GM12878 (cell line): ENCODE measurements around the gene DMD.

Source experiments
- HDAC2 ChIP-seq: fragments of 200-600 bp; sonication (generic); IDR thresholded peaks from 2 replicates; pipeline ENCODE4 v1.6.1; 2017
- MXI1 ChIP-seq: fragments of 150-350 bp; IDR thresholded peaks from 2 replicates; pipeline ENCODE4 v1.6.1; 2011; ENCODE audit warnings: low read depth, mild to moderate bottlenecking, inconsistent platforms, low read length, improper control_type of control experiment
- POLR2A ChIP-seq: IDR thresholded peaks from 2 replicates; pipeline ENCODE4 v1.6.1; 2011; ENCODE audit warnings: low read depth, mild to moderate bottlenecking, low read length
- POLR2AphosphoS5 ChIP-seq: IDR thresholded peaks from 2 replicates; pipeline ENCODE4 v1.6.1; 2011; ENCODE audit warnings: mild to moderate bottlenecking, low read length, inconsistent platforms
- SMAD1 ChIP-seq: fragments of 450-650 bp; IDR thresholded peaks from 2 replicates; pipeline ENCODE4 v1.6.1; 2018; ENCODE audit warnings: mild to moderate bottlenecking, low read depth; ENCODE audit not compliant: partially characterized antibody
- SREBF2 ChIP-seq: IDR thresholded peaks from 2 replicates; pipeline ENCODE4 v1.6.1; 2012; ENCODE audit warnings: mild to moderate bottlenecking, low read length
- ZNF24 ChIP-seq: fragments of 450-650 bp; IDR thresholded peaks from 2 replicates; pipeline ENCODE4 v1.6.1; 2017; ENCODE audit warnings: antibody characterized with exemption, mild to moderate bottlenecking
- TF ChIP-seq, protein P1 (sequence below), 3 experiments: IDR thresholded peaks in 2 of 3; conservative IDR thresholded peaks in 1 of 3; 2 replicates each; pipeline ENCODE4 v1.5.1; 2011; ENCODE audit warnings: low read depth in 3 of 3, low read length in 3 of 3, mild to moderate bottlenecking in 3 of 3, control low read depth in 2 of 3, moderate library complexity in 2 of 3, inconsistent platforms in 1 of 3, mixed read lengths in 1 of 3; ENCODE audit not compliant: control insufficient read depth in 2 of 3, insufficient read depth in 1 of 3; ENCODE audit errors: extremely low read depth in 1 of 3

DNA sequence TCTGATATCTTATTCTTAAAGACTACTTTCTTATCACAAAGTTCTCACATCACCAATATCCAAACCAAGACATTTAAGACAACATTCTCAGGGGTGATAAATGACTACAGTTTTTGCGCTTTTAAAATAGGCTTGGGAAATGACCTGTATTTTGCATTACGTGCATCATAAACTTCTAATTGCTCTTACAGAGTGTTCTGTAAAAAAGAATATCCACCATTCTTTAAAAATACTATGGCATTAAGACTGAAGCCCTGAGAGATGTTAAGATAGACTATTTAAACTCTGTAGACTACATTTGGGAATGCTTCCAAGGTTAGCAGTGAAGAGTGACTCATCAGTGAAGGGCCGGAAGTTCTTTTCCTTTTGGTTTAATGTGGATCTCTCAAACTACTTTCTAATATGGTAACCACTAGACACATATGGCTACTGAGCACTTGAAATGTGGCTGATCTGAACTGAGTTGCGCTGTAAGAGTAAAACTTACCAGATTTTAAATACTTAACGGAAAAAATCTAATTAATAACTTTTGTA lies 1620.7 kb downstream of the DMD start:
- TF ChIP-seq POLR2A = no peak
- TF ChIP-seq, protein P1, sequence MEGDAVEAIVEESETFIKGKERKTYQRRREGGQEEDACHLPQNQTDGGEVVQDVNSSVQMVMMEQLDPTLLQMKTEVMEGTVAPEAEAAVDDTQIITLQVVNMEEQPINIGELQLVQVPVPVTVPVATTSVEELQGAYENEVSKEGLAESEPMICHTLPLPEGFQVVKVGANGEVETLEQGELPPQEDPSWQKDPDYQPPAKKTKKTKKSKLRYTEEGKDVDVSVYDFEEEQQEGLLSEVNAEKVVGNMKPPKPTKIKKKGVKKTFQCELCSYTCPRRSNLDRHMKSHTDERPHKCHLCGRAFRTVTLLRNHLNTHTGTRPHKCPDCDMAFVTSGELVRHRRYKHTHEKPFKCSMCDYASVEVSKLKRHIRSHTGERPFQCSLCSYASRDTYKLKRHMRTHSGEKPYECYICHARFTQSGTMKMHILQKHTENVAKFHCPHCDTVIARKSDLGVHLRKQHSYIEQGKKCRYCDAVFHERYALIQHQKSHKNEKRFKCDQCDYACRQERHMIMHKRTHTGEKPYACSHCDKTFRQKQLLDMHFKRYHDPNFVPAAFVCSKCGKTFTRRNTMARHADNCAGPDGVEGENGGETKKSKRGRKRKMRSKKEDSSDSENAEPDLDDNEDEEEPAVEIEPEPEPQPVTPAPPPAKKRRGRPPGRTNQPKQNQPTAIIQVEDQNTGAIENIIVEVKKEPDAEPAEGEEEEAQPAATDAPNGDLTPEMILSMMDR (IDR thresholded peaks at IDR 0.05 in 2 of 3, conservative IDR thresholded peaks at IDR 0.05 in 1 of 3; ENCODE audit: control insufficient read depth in 2 of 3, extremely low read depth in 1 of 3, insufficient read depth in 1 of 3, low read depth in 3 of 3, low read length in 3 of 3) = no peak
- no peak for TF ChIP-seq POLR2AphosphoS5
- TF ChIP-seq HDAC2 = no peak
- TF ChIP-seq SREBF2 = no peak
- no peak for TF ChIP-seq ZNF24
- TF ChIP-seq SMAD1 = no peak
- no peak for TF ChIP-seq MXI1
